Ramos (cell line): ENCODE data around the gene SPHK1.

ENCODE experiments used
- in situ Hi-C: fragments of 300-500 bp; cut with MboI; formaldehyde crosslinking; loops from one replicate; pipeline ENCODE4 v1.14.3; 2022; ENCODE audit warnings: low sequenced_read_pairs; ENCODE audit not compliant: unreplicated experiment

Gene SPHK1

DNA sequence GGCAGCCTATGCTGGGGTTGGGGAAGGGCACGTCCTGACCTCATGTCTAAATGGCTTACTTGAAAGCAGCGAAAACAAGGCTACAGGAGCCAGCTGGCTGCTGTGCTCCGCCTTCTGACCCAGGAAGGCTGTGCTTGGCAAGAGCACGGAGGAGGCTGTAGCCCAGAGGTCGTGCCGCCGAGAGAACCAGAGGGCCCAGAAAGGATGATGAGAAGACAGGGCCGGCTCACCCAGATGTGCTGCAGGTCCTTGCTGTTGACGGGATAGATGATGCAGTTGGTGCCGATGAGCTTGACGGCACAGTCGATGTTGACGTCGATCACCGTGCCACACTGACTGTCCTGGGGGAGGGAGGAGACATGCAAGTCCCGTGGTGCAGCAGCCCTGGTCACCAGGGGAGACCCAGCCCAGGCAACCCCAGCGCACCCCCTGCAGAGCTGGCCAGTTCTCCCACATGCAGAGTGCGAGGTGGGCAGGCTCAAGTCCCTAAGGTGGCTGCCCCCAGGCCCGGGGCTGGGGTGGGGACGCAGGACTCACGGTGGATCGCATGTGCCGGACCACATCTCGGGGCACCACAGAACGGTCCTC lies 20.7 kb downstream of the SPHK1 start:
- in situ Hi-C loops = no loop called here

DNA sequence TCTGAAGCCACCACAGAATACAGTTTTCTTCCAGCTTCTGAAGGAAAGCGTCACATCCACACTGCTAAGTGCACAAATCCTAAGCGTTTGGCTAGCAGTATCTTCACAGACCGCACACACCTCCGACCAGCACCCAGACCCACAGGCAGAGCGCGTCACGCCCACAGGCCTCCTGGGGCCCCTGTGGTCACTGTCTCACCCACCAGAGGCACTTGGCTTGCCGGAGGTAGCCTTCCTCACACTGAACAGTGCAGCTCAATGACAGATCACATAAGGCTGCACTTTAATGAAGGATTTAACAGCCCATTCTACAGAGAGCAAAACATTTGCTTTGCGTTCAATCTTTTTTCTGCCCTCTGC lies 21.2 kb downstream of the SPHK1 start:
- in situ Hi-C loops = no loop called here

DNA sequence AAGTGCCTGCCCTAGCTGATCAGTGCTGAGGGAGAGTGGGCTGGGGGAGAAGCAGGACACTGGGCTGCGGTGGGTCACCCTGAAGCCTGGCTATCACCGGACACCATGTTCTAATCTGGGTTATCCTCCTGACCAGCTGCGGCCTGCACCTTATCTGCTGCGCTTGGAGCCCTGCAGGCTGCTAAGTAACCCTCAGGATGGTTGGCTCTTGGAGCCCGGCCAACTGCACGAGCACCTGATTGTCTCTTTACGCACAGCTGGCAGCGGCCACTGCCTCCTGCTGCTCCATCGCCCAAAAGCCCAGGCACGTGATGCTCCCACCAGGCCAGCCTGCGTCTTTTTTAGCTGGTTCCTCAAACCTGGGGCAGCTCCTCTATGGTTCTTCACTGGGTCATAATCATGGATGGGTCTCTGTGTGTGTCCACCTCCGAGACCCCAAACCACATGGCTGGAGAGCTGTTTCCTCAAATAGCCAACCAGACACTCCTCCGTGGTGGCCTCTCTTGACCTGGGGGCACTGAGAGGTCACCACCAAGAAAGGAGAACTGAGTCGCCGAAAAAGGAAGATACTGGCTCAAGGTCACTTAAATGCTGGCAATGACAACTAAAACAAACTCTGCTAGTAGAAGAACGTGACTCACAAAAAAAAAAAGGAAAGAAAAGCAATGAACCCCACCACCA lies 21.7 kb downstream of the SPHK1 start:
- in situ Hi-C loops = no loop called here

DNA sequence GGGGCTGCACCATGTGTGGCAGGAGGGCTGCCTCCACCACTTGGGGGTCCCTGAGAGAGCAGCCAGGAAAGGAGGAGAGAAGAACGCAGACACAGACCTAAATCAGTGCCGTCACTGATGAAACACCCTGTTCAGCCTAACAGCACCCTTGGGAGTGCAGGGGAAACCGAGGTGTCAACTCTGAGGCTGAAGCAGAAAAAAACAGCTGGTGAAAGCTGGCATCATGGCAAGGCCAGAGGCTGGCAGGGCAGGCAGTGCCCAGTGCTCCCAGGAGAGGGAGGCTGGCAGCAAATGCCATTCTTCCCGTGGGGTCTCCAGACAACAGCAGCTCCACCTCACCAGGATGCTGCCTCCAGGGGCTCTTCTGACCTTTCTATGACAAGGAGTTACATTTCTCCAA lies 23.1 kb downstream of the SPHK1 start:
- in situ Hi-C loops = no loop called here

DNA sequence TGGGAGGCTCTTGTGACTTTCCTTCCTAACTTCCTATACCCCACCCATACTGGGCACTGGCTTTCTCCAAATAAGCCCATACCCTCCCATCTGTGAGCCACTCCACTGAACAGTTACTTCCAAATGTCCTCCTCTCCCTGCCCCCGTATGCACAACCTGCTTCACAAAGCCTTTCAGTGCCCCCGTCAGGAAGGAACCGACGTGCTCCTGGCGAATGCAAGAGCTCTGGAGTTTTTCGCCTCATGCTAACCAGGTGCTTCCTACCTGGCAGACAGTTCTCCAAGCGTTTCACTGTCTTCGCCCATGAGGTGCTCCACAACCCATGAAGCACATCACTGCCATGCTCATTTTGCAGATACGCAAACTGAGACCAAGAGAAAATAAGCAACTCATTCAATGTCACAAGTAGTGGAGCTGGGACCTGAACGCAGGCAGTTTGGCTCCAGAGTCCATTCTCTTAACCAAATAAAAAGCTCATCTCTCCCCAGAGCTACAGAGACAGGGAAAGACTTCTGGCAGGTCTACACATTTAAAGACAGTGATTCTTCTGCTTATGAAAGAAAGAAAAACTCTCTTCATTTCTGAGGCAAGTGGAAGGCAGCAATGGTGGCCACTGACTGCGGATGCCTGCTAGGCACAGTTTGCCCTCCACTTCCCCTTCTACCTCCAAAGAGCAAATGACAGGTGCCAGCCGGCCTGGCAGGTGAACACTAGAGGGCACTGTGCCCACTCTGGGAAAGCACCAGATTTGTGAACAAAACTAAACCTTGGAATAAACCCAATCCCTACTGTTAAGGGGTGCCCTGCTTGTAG lies 23.8 kb downstream of the SPHK1 start:
- in situ Hi-C loops = no loop called here

DNA sequence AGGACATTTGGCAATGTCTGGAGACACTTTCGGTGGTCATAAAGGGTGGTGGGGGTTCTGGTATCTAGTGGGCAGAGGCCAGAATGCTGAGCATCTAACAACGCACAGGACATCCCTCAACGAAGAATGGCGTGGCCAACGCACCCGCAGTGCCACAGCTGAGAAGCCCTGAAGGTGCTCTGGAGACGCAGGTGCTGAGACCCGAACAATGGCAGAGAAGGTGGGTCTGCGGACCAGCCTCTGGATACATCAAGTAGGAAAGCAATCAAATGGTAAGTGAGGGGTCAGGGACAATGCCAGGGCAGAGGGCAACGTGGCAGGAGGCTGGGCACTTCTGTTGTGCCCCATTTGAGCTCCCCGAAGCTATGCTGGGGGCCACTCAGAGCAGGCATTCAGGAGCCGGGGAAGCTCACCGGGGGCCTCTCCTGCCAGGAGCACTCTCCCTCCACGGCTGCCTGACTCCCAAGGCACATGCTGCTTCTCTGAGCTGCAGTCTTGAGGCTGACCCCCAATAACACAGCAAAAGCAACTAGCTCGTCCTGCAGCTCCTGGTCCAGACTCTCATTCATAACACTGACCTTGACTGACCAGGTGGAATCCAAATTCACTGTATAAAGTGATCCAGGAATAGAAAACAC lies 26.0 kb downstream of the SPHK1 start:
- in situ Hi-C loops = no loop called here

DNA sequence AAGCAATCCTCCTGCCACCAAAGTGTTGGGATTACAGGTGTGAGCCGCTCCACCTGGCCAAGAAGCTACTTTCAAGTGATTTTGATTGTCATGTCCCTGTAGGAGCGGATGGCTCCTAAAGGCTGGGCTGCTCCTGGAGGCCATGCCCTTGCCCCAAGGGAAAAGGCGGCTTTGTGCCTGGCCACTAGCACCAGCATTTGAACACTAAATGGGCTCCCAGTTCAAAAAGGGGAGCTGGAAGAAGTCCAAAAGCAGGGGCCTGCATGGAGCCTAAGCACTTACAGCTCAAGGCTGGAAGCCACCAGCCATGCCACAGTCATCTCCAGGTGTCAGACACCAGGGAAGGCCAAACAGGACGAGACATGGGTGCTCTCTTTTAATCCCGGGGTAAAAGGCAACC lies 26.8 kb downstream of the SPHK1 start:
- in situ Hi-C loops = no loop called here

DNA sequence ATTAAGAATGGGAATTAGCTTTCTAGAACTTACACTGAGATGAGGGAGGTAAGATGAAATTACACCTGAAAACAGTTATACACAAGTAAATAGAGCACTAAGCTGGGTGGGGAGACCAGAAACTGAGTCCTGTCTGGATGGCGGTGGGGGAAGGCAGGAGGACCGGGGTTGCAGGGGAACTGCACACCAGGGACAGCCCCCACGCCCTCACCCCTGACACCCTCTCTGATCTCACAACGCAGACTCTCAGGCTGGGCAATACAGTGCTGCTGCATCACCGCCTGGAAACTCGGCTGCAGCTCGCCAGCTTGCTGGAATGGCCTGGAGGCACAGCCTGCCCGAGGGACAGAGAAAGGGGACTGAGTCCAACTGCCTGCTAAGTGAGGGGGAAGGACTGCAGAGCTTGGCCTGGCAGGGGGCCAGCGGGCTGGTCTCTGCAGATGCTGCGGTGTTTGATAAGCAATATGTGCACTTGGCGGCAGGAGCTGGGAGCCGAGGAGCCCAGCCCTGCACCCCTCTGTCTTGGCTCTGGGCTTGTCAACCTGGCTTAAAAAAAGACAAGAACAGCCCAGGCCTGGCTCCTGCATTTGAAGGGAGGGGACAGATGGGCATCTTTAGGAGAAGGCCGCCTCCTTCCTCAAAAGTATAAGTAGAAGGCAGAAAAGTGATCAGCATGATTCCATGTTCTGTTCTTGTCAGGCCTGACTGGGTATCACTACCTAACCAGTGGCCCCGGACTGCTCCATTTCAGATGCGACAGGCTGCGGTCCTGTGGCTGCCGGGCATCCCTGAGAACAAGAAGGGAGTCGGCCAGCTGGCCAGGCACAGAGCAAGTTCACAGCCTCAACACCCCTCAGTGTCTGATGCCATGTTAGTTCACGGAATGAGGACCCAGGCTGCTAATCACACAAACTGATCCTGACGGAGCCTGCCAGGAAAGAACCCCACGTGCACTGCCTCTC lies 30.2 kb downstream of the SPHK1 start:
- in situ Hi-C loops = no loop called here

DNA sequence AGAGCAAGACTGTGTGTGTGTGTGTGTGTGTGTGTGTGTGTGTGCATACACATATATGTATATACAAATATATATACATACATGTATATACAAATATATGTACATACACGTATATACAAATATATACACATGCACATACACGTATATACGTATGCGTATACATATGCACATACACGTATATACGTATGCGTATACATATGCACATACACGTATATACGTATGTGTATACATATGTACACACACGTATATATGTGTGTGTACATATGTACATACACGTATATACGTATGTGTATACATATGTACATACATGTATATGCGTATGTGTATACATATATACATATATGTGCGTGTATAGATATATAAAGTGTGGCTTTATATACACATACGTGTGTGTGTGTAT lies 31.4 kb downstream of the SPHK1 start:
- in situ Hi-C loops = no loop called here

DNA sequence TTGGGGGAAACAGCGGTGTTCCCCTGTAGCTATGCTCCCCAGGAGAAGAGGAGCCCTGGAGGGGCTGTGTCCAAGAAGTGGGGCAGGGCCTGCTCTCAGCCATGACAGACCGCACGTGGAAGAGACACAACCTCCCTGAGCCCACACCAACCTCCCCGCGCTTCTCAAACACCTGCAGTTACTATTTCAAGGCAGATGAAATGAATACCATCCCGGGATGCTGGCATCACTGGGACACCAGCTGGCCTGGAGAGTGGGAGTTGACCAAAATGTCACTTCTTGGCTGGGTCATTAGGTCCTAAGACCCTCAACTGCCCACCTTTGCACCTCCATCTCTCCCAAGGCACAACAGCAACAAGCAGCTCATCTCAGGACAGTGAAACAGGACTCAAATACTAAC lies 32.0 kb downstream of the SPHK1 start:
- in situ Hi-C loops = no loop called here

DNA sequence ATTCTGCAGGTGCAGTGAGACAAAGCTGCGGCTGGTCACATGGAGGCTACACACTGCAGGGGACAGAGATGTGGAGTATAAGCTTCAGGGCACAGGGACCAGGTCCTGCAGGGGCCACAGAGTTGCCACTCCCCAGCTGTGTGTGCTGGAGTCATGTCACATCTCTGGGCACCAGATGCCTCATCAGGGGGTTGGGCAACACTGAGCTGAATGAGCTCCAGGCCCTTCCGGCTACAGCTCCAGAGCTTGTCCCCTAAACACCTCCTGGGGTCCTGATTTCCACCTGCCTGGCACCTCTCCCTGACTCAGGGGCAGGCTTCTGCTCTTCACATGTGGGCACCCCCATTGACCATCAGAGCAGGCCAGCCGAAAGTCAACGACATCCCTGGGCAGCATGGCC lies 32.5 kb downstream of the SPHK1 start:
- in situ Hi-C loops = no loop called here

DNA sequence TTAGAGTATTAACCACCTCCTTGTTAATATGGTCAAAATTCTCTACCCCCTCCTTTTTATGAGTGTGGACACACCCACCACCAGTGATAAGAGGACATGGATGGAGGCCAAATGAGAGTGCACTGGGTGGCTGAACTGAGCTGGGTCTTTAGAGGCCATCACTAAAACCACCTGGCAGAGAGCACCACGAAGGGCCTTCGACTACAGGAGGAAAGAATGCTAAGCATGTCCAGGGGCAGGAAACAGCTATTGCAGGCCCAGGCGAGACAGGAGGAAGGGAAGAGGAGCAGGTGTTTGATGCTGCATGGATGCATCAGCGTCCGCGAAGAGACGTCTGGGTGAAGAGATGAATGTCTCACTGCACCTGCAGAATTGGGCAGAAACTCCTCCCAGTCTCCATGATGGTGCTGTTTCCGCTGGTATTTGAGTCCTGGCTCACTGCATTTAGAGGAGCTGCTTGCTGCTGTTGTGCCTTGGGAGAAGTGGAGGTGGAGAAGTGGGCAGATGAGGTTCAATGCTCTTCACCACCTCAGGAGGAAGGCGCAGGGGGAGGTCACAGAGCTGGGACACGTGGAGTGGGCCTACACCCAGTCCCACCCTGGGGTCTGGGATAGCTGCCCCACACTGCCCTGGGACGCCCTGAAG lies 33.2 kb downstream of the SPHK1 start:
- in situ Hi-C loops = no loop called here

DNA sequence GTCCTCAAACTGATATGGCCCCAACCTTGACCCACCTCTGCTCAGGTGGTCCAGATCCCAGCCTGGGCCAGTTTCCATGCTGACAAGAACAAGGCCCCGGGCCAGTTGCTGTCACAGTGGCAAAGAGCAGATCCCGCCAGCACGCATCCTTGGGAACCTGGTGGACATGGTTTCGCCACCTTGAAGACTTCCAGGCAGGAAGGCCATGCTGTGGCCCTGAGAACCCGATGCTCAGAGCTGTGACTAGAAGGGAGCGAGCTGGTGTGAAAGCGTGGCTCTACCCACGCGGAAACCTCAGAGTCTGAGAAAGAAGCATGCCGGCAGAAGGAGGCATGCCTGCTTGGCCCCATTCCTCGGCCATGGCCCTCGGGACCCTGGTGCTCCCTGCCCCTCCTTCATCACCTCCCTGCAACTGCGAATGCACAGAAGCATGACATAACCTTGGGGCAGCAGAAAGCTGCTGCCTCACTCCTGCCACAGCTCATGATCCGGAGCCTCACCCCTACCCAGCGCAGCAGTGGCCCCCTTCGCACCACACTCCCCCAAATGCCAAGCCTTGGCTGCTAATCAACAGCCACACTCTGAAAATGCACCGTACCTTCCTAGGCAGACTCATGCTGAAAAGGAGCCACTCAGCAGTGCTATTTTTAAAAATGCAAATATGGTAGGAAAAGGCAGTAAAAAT lies 35.3 kb downstream of the SPHK1 start:
- in situ Hi-C loops = no loop called here

DNA sequence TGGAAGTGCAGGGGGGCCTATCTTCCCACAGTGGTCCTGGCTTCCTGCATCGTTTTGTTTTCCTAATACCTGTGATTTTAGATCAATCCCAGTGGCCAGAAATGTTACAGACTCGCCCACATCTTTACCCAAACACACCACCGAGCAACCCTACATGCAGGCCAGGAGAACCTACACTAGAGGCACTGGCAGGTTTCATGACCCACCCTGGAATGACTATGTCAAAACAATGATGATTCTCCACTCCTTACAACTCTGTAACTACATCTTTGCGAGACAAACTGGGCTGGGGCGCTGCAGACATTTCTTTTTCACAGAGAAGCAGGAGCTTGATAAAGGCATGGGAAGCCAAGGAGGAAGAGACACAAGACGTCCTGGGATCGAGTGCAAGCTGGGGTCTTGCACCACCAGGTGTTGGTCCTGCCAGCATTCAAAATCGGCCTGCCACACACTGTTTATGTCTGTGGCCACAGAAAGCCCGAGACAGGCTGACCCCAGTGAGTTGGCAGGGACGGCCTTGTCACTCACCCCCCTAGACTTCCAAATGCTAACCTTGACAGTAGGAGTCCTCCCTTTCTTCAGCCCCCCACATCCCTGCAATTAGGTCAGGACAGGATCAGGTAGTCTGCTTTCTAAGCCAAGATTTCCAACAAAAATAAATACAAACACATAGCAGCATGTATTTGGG lies 36.1 kb downstream of the SPHK1 start:
- in situ Hi-C loops = no loop called here

DNA sequence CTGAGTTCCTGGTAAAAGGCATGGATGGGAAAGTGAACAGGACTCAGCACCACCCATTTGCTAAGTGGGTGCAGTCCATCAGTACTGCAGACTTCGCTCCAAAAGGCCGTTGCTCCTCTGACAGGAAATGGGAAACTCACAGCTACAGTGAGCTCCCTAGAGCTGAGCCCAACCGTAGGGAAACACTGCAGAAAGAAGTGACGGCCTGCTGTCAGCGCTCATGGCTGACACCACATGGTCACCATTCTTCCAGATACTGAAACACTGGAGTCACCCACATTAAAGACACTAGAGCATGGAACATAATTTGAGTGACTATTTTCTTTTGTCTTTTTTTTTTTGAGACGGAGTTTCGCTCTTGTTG lies 36.6 kb downstream of the SPHK1 start:
- in situ Hi-C loops = no loop called here

DNA sequence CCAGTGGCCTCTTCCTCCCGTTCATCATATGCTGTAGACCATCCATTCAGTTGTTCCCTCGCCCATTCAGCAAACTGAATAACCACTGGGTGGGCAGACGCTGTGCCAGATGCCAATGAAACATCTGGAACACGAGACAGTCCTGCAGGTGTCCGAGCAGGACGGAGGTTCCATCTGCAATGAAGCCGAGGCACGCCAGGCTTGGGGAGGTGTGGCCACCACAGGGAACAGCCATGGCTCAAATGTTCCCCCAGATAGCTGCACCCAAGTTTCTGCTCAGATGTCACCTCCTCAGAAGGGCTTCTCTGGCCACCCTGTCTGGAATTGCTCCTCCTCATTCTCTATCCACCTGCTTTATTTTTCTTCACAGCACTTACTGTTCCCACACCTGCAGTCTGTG lies 38.0 kb downstream of the SPHK1 start:
- in situ Hi-C loops = no loop called here

DNA sequence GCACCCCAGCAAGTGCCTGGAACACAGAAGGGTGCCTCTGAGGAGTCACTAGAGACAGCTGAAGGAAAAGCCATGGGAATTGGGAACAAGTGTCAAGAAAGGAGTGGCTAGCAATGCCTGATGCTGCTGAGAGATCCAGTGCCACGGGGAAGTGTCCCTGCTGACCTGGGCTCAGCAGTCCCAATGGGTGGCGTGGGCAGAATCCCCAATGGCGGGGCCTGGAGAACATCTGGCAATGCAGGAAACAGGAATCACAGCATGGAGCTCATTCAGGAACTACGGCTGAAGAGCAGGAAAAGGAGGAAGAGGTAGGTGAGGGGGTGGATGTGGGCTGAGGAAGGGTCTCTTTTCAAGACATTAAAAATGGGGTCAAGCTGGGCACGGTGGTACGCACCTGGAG lies 38.5 kb downstream of the SPHK1 start:
- in situ Hi-C loops = no loop called here

DNA sequence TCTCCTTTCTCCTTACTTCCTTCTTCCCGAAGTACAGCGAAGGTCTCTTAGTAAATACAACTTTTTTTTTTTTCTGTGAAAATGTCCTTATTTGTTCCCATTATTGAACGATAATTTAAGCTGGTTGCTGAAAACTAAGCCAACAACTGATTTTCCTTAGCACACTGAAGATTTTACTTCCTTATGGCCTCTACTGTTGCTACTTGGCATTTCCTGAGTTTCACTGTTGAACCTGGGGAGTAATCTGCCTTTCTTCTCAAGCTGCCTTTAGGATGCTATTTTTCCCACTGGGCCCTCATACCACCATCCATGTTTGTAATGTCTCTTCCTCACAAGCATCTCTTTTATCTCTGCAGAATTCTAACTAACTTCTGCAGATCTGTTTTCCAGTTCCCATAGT lies 42.4 kb downstream of the SPHK1 start:
- in situ Hi-C loops = no loop called here
